SK-N-SH (cell line): ENCODE data around the gene PBXIP1.

Source experiments
- CTCF ChIP-seq: fragments of 200-600 bp; sonication (generic); IDR thresholded peaks from 2 replicates; pipeline ENCODE4 v1.6.1; 2017; ENCODE audit warnings: antibody characterized with exemption, mild to moderate bottlenecking, moderate library complexity
- GABPA ChIP-seq: IDR thresholded peaks from 2 replicates; pipeline ENCODE4 v1.4.0; 2012; ENCODE audit warnings: low read depth, mild to moderate bottlenecking
- MXI1 ChIP-seq: IDR thresholded peaks from 2 replicates; pipeline ENCODE4 v1.6.1; 2012; ENCODE audit warnings: mild to moderate bottlenecking, low read depth, low read length, improper control_type of control experiment
- RFX5 ChIP-seq: IDR thresholded peaks from 2 replicates; pipeline ENCODE4 v1.6.1; 2012; ENCODE audit warnings: mild to moderate bottlenecking, improper control_type of control experiment, low read length
- TAF1 ChIP-seq: IDR thresholded peaks from 2 replicates; pipeline ENCODE4 v1.6.1; 2012; ENCODE audit warnings: low read depth, mild to moderate bottlenecking, low read length, moderate library complexity, borderline replicate concordance

DNA sequence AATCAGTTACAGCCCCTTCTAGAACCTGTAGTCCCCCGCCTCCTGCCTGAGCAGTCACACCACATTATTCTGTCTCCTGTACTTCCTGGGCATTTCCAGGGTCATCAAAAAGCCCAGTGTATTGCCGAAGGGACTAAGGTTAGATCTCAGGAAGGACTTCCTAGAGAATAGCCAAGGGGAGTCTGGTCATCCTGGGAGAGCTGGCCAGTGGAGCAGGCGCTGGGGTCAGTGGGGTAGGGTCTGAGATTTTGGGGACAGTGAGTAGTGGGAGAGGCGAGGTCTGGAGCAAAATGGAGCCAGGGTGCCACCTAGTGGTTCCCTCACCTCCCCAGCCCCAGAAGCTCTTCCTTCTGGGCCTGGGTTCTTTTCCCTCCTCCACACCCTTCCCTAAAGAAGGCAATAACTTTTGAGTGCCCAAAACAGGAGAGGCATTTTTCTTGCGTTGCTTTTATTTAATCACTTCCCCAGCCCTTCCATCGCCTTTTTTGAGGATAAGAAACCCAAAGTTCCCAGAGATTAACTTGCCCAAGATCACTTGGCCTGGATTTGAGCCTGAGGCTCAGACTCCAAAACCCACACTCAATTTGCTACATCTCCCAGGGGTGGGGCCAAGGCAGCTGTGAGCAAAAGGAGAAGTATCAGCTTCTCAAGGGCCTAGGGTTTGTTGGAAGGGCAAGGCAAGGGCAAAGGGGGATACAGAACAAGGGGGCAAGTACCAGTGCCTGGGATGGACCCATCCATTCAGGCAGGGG is 12.1 kb downstream of the PBXIP1 start:
- TF ChIP-seq CTCF (peak; percentile 82), TAF1 (no peak), MXI1 (no peak), GABPA (no peak), RFX5 (no peak)
